Astrocyte (in vitro differentiated cells and primary cell): ENCODE measurements around the gene CD247. TPM values are rescaled to one million over a fixed set of nuclear protein-coding genes. Genes with fewer than 3 reads are reported as not detected.
"Not testable (repeated sequence)": the region's sequence is repeated elsewhere in the genome, so short reads cannot be mapped to it uniquely, and the experiment has no call there.

ENCODE experiments used
- DNase-seq: peaks from one replicate; pipeline ENCODE4 v3.0.0-alpha.2; 2010; ENCODE audit warnings: low read depth
- FAIRE-seq: peaks from 2 replicates; lab custom pipeline; 2011; peaks lifted over from hg19 to GRCh38; lab: Jason Lieb, UNC
- H2AFZ ChIP-seq: 2 replicates; pipeline ENCODE4 v1.6.0; 2012; ENCODE audit warnings: low read depth, low read length, inconsistent platforms
- H3K27ac ChIP-seq: 2 replicates; pipeline ENCODE4 v1.5.1; 2011; ENCODE audit warnings: low read depth, low read length, inconsistent platforms
- H3K27me3 ChIP-seq: 2 replicates; pipeline ENCODE4 v1.6.0; 2011; ENCODE audit warnings: low read length, inconsistent platforms; ENCODE audit not compliant: insufficient read depth
- H3K36me3 ChIP-seq: 2 replicates; pipeline ENCODE4 v1.5.1; 2011; ENCODE audit warnings: low read length, inconsistent platforms; ENCODE audit not compliant: insufficient read depth
- H3K4me1 ChIP-seq: 2 replicates; pipeline ENCODE4 v1.5.1; 2011; ENCODE audit warnings: low read length, inconsistent platforms; ENCODE audit not compliant: insufficient read depth
- H3K4me2 ChIP-seq: 2 replicates; pipeline ENCODE4 v1.6.0; 2012; ENCODE audit warnings: low read length, inconsistent platforms
- H3K4me3 ChIP-seq: 2 replicates; pipeline ENCODE4 v1.5.1; 2011; ENCODE audit warnings: low read depth, mild to moderate bottlenecking, low read length, inconsistent platforms; ENCODE audit not compliant: insufficient read depth
- H3K79me2 ChIP-seq: 2 replicates; pipeline ENCODE4 v1.6.0; 2012; ENCODE audit warnings: mild to moderate bottlenecking, low read length, inconsistent platforms; ENCODE audit not compliant: insufficient read depth
- H3K9ac ChIP-seq: 2 replicates; pipeline ENCODE4 v1.6.0; 2012; ENCODE audit warnings: mild to moderate bottlenecking, low read length, inconsistent platforms
- H3K9me3 ChIP-seq: 2 replicates; pipeline ENCODE4 v1.5.1; 2012; ENCODE audit warnings: low read depth, mild to moderate bottlenecking, low read length, inconsistent platforms; ENCODE audit not compliant: insufficient read depth
- H4K20me1 ChIP-seq: 2 replicates; pipeline ENCODE4 v1.6.0; 2012; ENCODE audit warnings: low read length, inconsistent platforms; ENCODE audit not compliant: insufficient read depth
- H3K27ac Mint-ChIP-seq: one replicate; pipeline ENCODE4 v1.8.0; 2021; ENCODE audit warnings: mild to moderate bottlenecking, mixed read lengths; ENCODE audit not compliant: unreplicated experiment
- H3K27me3 Mint-ChIP-seq: one replicate; pipeline ENCODE4 v1.8.0; 2021; ENCODE audit warnings: low read depth, mixed read lengths; ENCODE audit not compliant: unreplicated experiment
- H3K36me3 Mint-ChIP-seq: one replicate; pipeline ENCODE4 v1.8.0; 2021; ENCODE audit warnings: low read depth, mixed read lengths; ENCODE audit not compliant: unreplicated experiment
- H3K4me1 Mint-ChIP-seq: one replicate; pipeline ENCODE4 v1.8.0; 2021; ENCODE audit warnings: low read depth, mixed read lengths; ENCODE audit not compliant: unreplicated experiment
- H3K4me3 Mint-ChIP-seq: one replicate; pipeline ENCODE4 v1.8.0; 2021; ENCODE audit warnings: mild to moderate bottlenecking, moderate library complexity, mixed read lengths; ENCODE audit not compliant: unreplicated experiment
- H3K9me3 Mint-ChIP-seq: one replicate; pipeline ENCODE4 v1.8.0; 2021; ENCODE audit warnings: mild to moderate bottlenecking, mixed read lengths; ENCODE audit not compliant: unreplicated experiment
- EZH2 ChIP-seq: IDR thresholded peaks from 2 replicates; pipeline ENCODE4 v1.6.1; 2012; ENCODE audit warnings: mild to moderate bottlenecking, low read length, inconsistent platforms; ENCODE audit not compliant: insufficient read depth
- total RNA-seq: library from RNA; stranded (reverse); gene quantifications from 2 replicates; pipeline ENCODE4 v1.2.1, GENCODE V29; 2021
- TF ChIP-seq, protein P1 (sequence below): IDR thresholded peaks from 2 replicates; pipeline ENCODE4 v1.5.1; 2011; ENCODE audit warnings: low read depth, mild to moderate bottlenecking, inconsistent platforms, low read length, moderate library complexity; ENCODE audit not compliant: insufficient read depth

CD247 gene
- total RNA-seq, 1 donor from 2014 or later: not detected

DNA sequence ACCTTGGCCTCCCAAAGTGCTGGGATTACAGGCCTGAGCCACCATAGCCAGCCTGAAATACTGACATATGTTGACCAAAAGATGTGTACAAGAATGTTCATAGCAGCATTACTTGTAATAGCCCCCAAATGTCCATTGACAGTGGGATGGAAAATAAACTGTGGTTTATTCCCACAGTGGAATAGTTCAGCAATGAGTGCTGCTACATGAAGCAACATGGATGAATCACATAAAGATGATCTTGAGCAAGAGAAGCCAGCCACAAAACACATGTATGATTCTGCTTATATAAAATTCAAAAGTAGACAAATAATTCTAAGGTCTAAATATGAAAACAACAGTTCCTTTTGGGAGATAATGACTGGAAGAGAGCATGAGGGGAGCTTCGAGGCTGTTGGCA is 44.4 kb upstream of the CD247 start:
- Mint-ChIP-seq H3K4me3 (no peak overlapping the region), H3K9me3 (peaks cover 3% of the 10 kb centered on the region), H3K36me3 (no peaks in the 10 kb centered on the region), H3K27ac (no peak overlapping the region), H3K4me1 (peaks cover 19% of the 10 kb centered on the region), H3K27me3 (peaks cover 11% of the 10 kb centered on the region)
- H3K79me2 ChIP-seq: no peaks in the 10 kb centered on the region
- H3K4me2 ChIP-seq: no peak overlapping the region
- H3K9ac ChIP-seq: no peak overlapping the region
- no peaks in the 10 kb centered on the region for H3K36me3 ChIP-seq
- no peaks in the 10 kb centered on the region for H4K20me1 ChIP-seq
- FAIRE-seq (no peak), DNase-seq (no peak)
- H3K27me3 ChIP-seq: peaks cover 5% of the 10 kb centered on the region
- H3K9me3 ChIP-seq: no peaks in the 10 kb centered on the region
- H2AFZ ChIP-seq: no peak overlapping the region
- H3K27ac ChIP-seq: no peak overlapping the region
- TF ChIP-seq EZH2: no peak
- TF ChIP-seq, protein P1, sequence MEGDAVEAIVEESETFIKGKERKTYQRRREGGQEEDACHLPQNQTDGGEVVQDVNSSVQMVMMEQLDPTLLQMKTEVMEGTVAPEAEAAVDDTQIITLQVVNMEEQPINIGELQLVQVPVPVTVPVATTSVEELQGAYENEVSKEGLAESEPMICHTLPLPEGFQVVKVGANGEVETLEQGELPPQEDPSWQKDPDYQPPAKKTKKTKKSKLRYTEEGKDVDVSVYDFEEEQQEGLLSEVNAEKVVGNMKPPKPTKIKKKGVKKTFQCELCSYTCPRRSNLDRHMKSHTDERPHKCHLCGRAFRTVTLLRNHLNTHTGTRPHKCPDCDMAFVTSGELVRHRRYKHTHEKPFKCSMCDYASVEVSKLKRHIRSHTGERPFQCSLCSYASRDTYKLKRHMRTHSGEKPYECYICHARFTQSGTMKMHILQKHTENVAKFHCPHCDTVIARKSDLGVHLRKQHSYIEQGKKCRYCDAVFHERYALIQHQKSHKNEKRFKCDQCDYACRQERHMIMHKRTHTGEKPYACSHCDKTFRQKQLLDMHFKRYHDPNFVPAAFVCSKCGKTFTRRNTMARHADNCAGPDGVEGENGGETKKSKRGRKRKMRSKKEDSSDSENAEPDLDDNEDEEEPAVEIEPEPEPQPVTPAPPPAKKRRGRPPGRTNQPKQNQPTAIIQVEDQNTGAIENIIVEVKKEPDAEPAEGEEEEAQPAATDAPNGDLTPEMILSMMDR: no peak
- no peak overlapping the region for H3K4me3 ChIP-seq
- H3K4me1 ChIP-seq: no peaks in the 10 kb centered on the region

DNA sequence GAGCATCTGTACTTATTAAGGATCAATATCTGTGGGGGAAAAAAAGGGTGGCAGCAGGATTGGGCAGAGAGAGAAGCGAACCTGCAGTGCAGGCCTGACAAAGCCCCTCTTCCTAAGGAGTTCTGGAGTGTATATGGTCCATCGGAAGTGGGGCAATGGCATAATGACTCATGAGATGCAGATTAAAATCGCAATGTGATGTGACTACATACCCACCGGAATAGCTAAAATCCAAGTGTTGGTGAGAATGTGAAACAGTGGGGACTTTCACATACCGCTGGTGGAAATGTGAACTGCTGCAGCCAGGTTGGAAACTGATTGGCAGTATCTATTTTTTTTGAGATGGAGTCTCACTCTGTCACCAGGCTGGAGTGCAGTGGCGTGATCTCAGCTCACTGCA is 43.4 kb upstream of the CD247 start:
- no peaks in the 10 kb centered on the region for H3K9me3 ChIP-seq
- H3K27me3 Mint-ChIP-seq: peaks cover 11% of the 10 kb centered on the region
- peaks cover 19% of the 10 kb centered on the region for H3K4me1 Mint-ChIP-seq
- H3K36me3 ChIP-seq: no peaks in the 10 kb centered on the region
- H3K4me2 ChIP-seq: no peak overlapping the region
- no peak overlapping the region for H3K27ac Mint-ChIP-seq
- no peak overlapping the region for H3K9ac ChIP-seq
- DNase-seq (no peak), FAIRE-seq (no peak)
- no peak overlapping the region for H3K27ac ChIP-seq
- H3K4me3 ChIP-seq: no peak overlapping the region
- H3K79me2 ChIP-seq: no peaks in the 10 kb centered on the region
- TF ChIP-seq, protein P1: no peak
- no peak for TF ChIP-seq EZH2
- peaks cover 5% of the 10 kb centered on the region for H3K27me3 ChIP-seq
- no peaks in the 10 kb centered on the region for H3K4me1 ChIP-seq
- no peak overlapping the region for H2AFZ ChIP-seq
- H3K36me3 Mint-ChIP-seq: no peaks in the 10 kb centered on the region
- no peak overlapping the region for H3K4me3 Mint-ChIP-seq
- peaks cover 3% of the 10 kb centered on the region for H3K9me3 Mint-ChIP-seq
- no peaks in the 10 kb centered on the region for H4K20me1 ChIP-seq

DNA sequence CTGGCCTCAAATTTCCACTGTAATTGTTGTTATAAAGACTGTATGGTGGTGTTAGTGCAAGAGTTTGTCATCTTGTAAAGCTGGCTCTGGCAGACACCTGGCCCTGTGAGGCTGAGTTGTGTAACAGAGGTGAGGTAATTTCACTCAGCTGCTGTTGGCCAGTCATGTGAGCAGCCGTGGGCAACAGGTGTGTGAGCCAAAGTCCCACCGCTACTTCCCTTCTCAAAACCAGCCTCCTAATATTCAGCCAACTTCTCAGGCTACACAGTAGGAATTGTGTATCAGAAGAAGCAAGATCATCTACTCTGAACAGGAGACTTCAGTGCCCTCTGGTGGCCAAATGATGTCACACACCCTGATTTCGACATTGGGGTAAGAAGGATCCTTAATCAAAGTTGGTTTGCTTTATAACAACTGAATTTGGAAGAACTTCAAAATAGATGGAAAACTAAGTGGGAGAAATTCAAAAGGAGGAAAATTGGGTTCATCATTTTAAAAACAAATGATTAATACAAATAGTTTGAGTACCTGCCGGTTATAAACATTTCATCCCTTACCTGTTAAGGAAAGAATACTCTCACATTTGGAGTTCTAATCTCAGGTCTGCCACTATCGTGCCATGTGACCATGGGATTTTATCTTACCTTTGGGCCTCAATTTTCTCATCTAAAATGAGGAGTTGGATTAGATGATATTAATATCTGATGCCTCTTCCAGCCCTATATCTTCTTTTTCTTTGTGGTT is 37.8 kb upstream of the CD247 start:
- DNase-seq (peak; percentile 37), FAIRE-seq (peak; percentile 66)
- Histone ChIP-seq H3K9ac (no peak overlapping the region), H3K79me2 (no peaks in the 10 kb centered on the region), H3K4me1 (peaks cover 9% of the 10 kb centered on the region), H3K27ac (no peak overlapping the region), H3K36me3 (no peaks in the 10 kb centered on the region), H3K27me3 (peaks cover 5% of the 10 kb centered on the region), H4K20me1 (no peaks in the 10 kb centered on the region), H3K4me2 (no peak overlapping the region), H2AFZ (no peak overlapping the region), H3K4me3 (no peak overlapping the region), H3K9me3 (no peaks in the 10 kb centered on the region)
- Mint-ChIP-seq H3K9me3 (no peaks in the 10 kb centered on the region), H3K36me3 (no peaks in the 10 kb centered on the region), H3K4me3 (no peak overlapping the region), H3K27ac (no peak overlapping the region), H3K4me1 (no peaks in the 10 kb centered on the region), H3K27me3 (peaks cover 7% of the 10 kb centered on the region)
- TF ChIP-seq, protein P1: peak; percentile 88
- no peak for TF ChIP-seq EZH2

DNA sequence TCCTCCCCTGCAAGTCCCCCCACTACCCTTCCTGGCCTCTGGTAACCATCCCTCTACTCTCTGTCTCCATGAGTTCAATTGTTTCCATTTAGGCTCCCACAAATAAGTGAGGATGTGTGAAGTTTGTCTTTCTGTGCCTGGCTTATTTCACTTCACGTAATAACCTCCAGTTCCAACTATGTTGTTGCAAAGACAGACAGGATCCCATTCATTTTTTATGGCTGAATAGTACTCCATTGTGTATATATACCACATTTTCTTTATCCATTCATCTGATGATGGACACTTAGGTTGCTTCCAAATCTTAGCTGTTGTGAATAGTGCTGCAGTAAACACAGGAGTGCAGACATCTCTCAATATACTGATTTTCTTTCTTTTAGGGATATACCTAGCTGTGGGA is 36.7 kb upstream of the CD247 start:
- not testable (repeated sequence) for H3K4me2 ChIP-seq, H2AFZ ChIP-seq, H3K79me2 ChIP-seq, FAIRE-seq, H3K9me3 ChIP-seq, H3K27me3 ChIP-seq, H4K20me1 ChIP-seq, H3K4me3 ChIP-seq, H3K4me3 Mint-ChIP-seq, H3K4me1 ChIP-seq, H3K9ac ChIP-seq, H3K27ac ChIP-seq, H3K36me3 Mint-ChIP-seq, DNase-seq, H3K27ac Mint-ChIP-seq, H3K4me1 Mint-ChIP-seq, H3K9me3 Mint-ChIP-seq, H3K36me3 ChIP-seq
- peaks cover 12% of the 10 kb centered on the region for H3K27me3 Mint-ChIP-seq
